Lung (tissue), 12 donors: ENCODE results near the gene RHBG. TPM values are rescaled to one million over a fixed set of nuclear protein-coding genes. Genes with fewer than 3 reads are reported as not detected.

ENCODE experiments used
- ATAC-seq: fragments of 200-7000 bp; cut with Tn5 transposase; one replicate; pipeline ENCODE4 v1.9.1; 2020; ENCODE audit warnings: moderate number of reproducible peaks; ENCODE audit not compliant: insufficient read depth, low FRiP score
- DNase-seq, 3 donors: peaks; one replicate each; pipeline ENCODE4 v3.0.0-alpha.2; 2013 to 2017
- H3K27ac ChIP-seq, 2 donors: one replicate each; pipeline ENCODE4 v1.5.1; 2013; ENCODE audit warnings: mild to moderate bottlenecking in 2 of 2, moderate library complexity in 2 of 2, control low read depth in 1 of 2, inconsistent platforms in 1 of 2, low read depth in 1 of 2, low read length in 1 of 2
- H3K27me3 ChIP-seq, 3 donors: one replicate each; pipeline ENCODE4 v1.5.1; 2013; ENCODE audit warnings: low read length in 2 of 3; ENCODE audit not compliant: control insufficient read depth in 3 of 3, insufficient read depth in 3 of 3
- H3K36me3 ChIP-seq, 4 donors: one replicate each; pipeline ENCODE4 v1.5.1; 2013; ENCODE audit warnings: low read length in 4 of 4, mild to moderate bottlenecking in 1 of 4, moderate library complexity in 1 of 4; ENCODE audit not compliant: control insufficient read depth in 4 of 4, insufficient read depth in 4 of 4
- H3K4me1 ChIP-seq, 5 donors: one replicate each; pipeline ENCODE4 v1.5.1; 2013; ENCODE audit warnings: low read length in 5 of 5, mild to moderate bottlenecking in 2 of 5, moderate library complexity in 1 of 5; ENCODE audit not compliant: control insufficient read depth in 5 of 5, insufficient read depth in 5 of 5
- H3K4me3 ChIP-seq: one replicate; pipeline ENCODE4 v1.5.1; 2013; ENCODE audit warnings: mild to moderate bottlenecking, control low read depth, moderate library complexity
- H3K9ac ChIP-seq, 2 donors: one replicate each; pipeline ENCODE4 v1.5.1; 2013; ENCODE audit warnings: low read length in 2 of 2, control low read depth in 1 of 2; ENCODE audit not compliant: insufficient read depth in 1 of 2
- H3K9me3 ChIP-seq, 4 donors: one replicate each; pipeline ENCODE4 v1.5.1; 2013; ENCODE audit warnings: low read length in 3 of 4, mild to moderate bottlenecking in 1 of 4, moderate library complexity in 1 of 4; ENCODE audit not compliant: control insufficient read depth in 4 of 4, insufficient read depth in 3 of 4
- CTCF ChIP-seq: IDR thresholded peaks from 2 replicates; pipeline ENCODE4 v1.5.1; 2012; ENCODE audit warnings: mild to moderate bottlenecking; ENCODE audit errors: control extremely low read depth, extremely low read depth
- WGBS, 2 donors: extraction: QIAGEN DNeasy Blood & Tissue Kit; methylation state at CpG; one replicate each; pipeline ENCODE4 v1.1.7; 2013; 5-methylcytosine and 5-hydroxymethylcytosine counted together
- polyA plus RNA-seq, 2 donors: library from polyadenylated mRNA; stranded (reverse); fragments of 200-250 nt; gene quantifications; one replicate each; pipeline ENCODE4 v1.2.1, GENCODE V29; 2013
- total RNA-seq, 2 donors: library from RNA; depleted of rRNA in 1 of 2; stranded (reverse); fragments of >200 nt in 1 of 2; gene quantifications; one replicate each; pipeline ENCODE4 v1.2.1, GENCODE V29; 2014 to 2021
- donor health status: control.
- donor health status: control.
- donor health status: Bipolar disorder and iron deficiency.
- donor health status: healthy.
- donor health status: DM: yes; HTN: yes; CAD: no.

Gene RHBG
- total and polyA plus RNA-seq, 4 donors, result 0.18 to 0.74 TPM; not detected in 2

- H3K4me3 ChIP-seq, result no peak overlapping the region
- no peaks in the 10 kb centered on the region for H3K36me3 ChIP-seq
- peaks cover 0 to under 1% (median 0%) of the 10 kb centered on the region in 5 donors for H3K4me1 ChIP-seq
- no peak for DNase-seq
- ATAC-seq, result no peak
- peaks cover 7 to 98% (median 95%) of the 10 kb centered on the region in 3 donors for H3K27me3 ChIP-seq
- TF ChIP-seq CTCF, result no peak
- WGBS, 2 donors, result 67 to 72% methylated on average over 5 of the region's 5 CpGs
- H3K27ac ChIP-seq, result no peak overlapping the region
- H3K9ac ChIP-seq, result no peak overlapping the region
- H3K9me3 ChIP-seq, result peaks cover 0 to 2% (median 0%) of the 10 kb centered on the region in 4 donors
Observed at GRCh38 chr1:156427957-156428356, 58.9 kb downstream of the RHBG start.

- no peak for TF ChIP-seq CTCF
- DNase-seq (no peak), ATAC-seq (no peak)
- Histone ChIP-seq H3K9ac (no peak overlapping the region), H3K27ac (no peak overlapping the region), H3K36me3 (no peaks in the 10 kb centered on the region), H3K27me3 (peaks cover 7 to 98% (median 95%) of the 10 kb centered on the region in 3 donors), H3K9me3 (peaks cover 0 to 2% (median 0%) of the 10 kb centered on the region in 4 donors), H3K4me1 (no peaks in the 10 kb centered on the region), H3K4me3 (no peak overlapping the region)
- WGBS, 2 donors, result 9 to 17% methylated on average over 4 of the region's 4 CpGs
Observed at GRCh38 chr1:156428746-156429288, 59.8 kb downstream of the RHBG start.

- no peaks in the 10 kb centered on the region for H3K36me3 ChIP-seq
- 4% methylated on average over 13 of the region's 13 CpGs for WGBS, 2 donors
- peaks cover 0 to 2% (median 0%) of the 10 kb centered on the region in 4 donors for H3K9me3 ChIP-seq
- no peak for TF ChIP-seq CTCF
- H3K4me1 ChIP-seq, result no peaks in the 10 kb centered on the region
- H3K4me3 ChIP-seq, result no peak overlapping the region
- DNase-seq (no peak), ATAC-seq (no peak)
- H3K27ac ChIP-seq, result no peak overlapping the region
- H3K9ac ChIP-seq, result no peak overlapping the region
- peaks cover 7 to 98% (median 95%) of the 10 kb centered on the region in 3 donors for H3K27me3 ChIP-seq
Observed at GRCh38 chr1:156429313-156430060, 60.5 kb downstream of the RHBG start.
